Lower leg skin (tissue), 3 donors: ENCODE results near the gene IGSF22.

Experiments used
- POLR2A ChIP-seq, 2 donors: fragments of 450-650 bp; IDR thresholded peaks; one replicate each; pipeline ENCODE4 v1.6.1; 2016 to 2017; ENCODE audit warnings: antibody characterized with exemption in 2 of 2, mild to moderate bottlenecking in 1 of 2, moderate library complexity in 1 of 2
- TF ChIP-seq, protein P1 (sequence below), 3 donors: fragments of 450-650 bp; IDR thresholded peaks; one replicate each; pipeline ENCODE4 v1.5.1; 2016; ENCODE audit warnings: antibody characterized with exemption in 3 of 3, mild to moderate bottlenecking in 3 of 3, moderate library complexity in 2 of 3

DNA sequence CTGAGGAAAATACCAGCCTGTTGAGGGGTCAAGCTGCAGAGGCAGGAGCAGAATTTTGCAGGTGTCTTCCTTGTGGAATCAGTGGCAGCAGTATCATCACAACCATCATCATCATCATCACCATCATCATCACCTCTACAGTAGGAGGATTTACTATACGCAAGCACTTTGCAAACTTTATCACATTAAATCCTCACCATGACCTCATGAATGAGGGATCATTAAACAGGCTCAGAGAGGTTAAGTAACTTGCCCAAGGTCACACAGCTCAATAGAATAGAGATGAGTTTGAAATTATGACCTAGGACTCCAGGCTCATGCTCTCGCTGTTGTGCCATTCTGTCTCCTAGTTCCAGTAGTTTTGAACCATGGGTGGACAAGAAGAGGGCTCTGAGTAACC lies 40.0 kb upstream of the IGSF22 start:
- TF ChIP-seq POLR2A (IDR thresholded peaks at IDR 0.05): no peak
- TF ChIP-seq, protein P1, sequence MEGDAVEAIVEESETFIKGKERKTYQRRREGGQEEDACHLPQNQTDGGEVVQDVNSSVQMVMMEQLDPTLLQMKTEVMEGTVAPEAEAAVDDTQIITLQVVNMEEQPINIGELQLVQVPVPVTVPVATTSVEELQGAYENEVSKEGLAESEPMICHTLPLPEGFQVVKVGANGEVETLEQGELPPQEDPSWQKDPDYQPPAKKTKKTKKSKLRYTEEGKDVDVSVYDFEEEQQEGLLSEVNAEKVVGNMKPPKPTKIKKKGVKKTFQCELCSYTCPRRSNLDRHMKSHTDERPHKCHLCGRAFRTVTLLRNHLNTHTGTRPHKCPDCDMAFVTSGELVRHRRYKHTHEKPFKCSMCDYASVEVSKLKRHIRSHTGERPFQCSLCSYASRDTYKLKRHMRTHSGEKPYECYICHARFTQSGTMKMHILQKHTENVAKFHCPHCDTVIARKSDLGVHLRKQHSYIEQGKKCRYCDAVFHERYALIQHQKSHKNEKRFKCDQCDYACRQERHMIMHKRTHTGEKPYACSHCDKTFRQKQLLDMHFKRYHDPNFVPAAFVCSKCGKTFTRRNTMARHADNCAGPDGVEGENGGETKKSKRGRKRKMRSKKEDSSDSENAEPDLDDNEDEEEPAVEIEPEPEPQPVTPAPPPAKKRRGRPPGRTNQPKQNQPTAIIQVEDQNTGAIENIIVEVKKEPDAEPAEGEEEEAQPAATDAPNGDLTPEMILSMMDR (IDR thresholded peaks at IDR 0.05): no peak
